ENCODE measurements around the gene SMG6.

The SMG6 gene

GRCh38 chr17:2056206-2057174 lies 247.1 kb downstream of the SMG6 start:
- no peak overlapping the region for H3K27ac ChIP-seq (ENCODE audit: extremely low read depth, low read depth, low read length)
- no peak overlapping the region for H3K4me3 ChIP-seq (ENCODE audit: low read depth, low read length)
- peaks cover 0 to 10% of the 10 kb centered on the region in 2 experiments; a peak in 1 of 3 replicates for H3K36me3 ChIP-seq (ENCODE audit: control insufficient read depth in 2 of 2, insufficient read depth in 1 of 2, low read length in 2 of 2)
- H3K4me1 ChIP-seq (ENCODE audit: control insufficient read depth, insufficient read depth, low read length): peaks cover 5% of the 10 kb centered on the region; the same call in 1 of the 2 replicates
- POLR2A ChIA-PET: no interaction called here
- TF ChIP-seq ZNF114 (tag by site-specific recombination; IDR thresholded peaks at IDR 0.05): no peak
- TF ChIP-seq ZNF600 (tag by site-specific recombination; IDR thresholded peaks at IDR 0.05): peak; percentile 79
- no peaks in the 10 kb centered on the region for H3K9me3 ChIP-seq (ENCODE audit: control insufficient read depth, insufficient read depth, low read depth, low read length)
- CTCF ChIA-PET: interaction anchor here (1.0 to 4.5 kb wide), 7 partner anchors 8 to 188 kb away, joined by 3 to 143 read pairs (median 15); no protein-coding TSS in a partner anchor

DNA sequence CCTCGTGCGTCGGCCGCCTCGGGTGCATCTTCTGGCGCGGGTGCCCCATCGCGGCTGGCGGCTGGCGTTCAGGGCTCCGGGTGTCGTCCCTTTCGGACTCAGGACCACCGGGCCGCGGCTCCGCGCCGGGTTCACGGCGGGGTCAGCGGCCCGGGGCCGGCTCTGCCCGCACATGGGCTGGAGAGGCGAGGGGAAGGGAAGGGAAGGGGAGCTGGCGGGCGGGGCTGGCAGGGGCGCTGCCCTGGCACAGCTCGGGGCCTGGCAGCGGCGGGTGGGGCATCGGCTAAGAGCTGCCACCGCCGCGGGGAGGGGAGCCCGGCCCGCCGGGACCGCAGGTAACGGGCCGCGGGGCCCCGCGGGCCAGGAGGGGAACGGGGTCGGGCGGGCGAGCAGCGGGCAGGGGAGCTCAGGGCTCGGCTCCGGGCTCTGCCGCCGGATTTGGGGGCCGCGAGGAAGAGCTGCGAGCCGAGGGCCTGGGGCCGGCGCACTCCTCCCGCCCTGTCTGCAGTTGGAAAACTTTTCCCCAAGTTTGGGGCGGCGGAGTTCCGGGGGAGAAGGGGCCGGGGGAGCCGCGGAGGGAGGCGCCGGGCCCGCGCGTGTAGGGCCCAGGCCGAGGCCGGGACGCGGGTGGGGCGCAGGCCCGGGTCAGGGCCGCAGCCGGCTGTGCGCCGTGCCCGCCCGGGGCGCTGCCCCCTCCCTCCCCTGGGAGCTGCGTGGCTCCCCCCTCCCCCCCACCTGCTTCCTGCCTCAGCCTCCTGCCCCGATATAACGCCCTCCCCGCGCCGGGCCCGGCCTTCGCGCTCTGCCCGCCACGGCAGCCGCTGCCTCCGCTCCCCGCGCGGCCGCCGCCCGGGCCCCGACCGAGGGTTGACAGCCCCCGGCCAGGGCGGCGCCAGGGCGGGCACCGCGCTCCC lies 248.0 kb downstream of the SMG6 start:
- CTCF ChIA-PET: interaction anchor here (0.6 to 4.5 kb wide), 34 partner anchors 9 to 360 kb away, joined by 3 to 143 read pairs (median 5); no protein-coding TSS in a partner anchor
- Histone ChIP-seq H3K4me1 (ENCODE audit: control insufficient read depth, insufficient read depth, low read length) (peaks cover 5% of the 10 kb centered on the region; the same call in 1 of the 2 replicates), H3K9me3 (ENCODE audit: control insufficient read depth, insufficient read depth, low read depth, low read length) (no peaks in the 10 kb centered on the region), H3K36me3 (ENCODE audit: control insufficient read depth in 2 of 2, insufficient read depth in 1 of 2, low read length in 2 of 2) (peaks cover 0 to under 1% of the 10 kb centered on the region in 2 experiments; a peak in 1 of 3 replicates), H3K27ac (ENCODE audit: extremely low read depth, low read depth, low read length) (no peak overlapping the region; the same call in 1 of the 2 replicates), H3K4me3 (ENCODE audit: low read depth, low read length) (peak overlapping the region; percentile 42)
- TF ChIP-seq SP7 (tag by site-specific recombination; IDR thresholded peaks at IDR 0.05) (no peak), ZBTB20 (tag by site-specific recombination; IDR thresholded peaks at IDR 0.05) (0 out of 2 replicates have a peak, but pooled peaks have one; percentile 14), AEBP2 (tag by site-specific recombination; IDR thresholded peaks at IDR 0.05; ENCODE audit: borderline replicate concordance) (no peak), ZNF350 (tag by site-specific recombination; IDR thresholded peaks at IDR 0.05) (no peak), ZBTB21 (tag by site-specific recombination; IDR thresholded peaks at IDR 0.05) (no peak), HIC1 (tag by site-specific recombination; IDR thresholded peaks at IDR 0.05) (peak; percentile 56; the same call in 1 of the 2 replicates), MYNN (tag by site-specific recombination; IDR thresholded peaks at IDR 0.05; ENCODE audit: borderline replicate concordance) (no peak), ZNF501 (tag by site-specific recombination; IDR thresholded peaks at IDR 0.05) (no peak), ZNF645 (tag by site-specific recombination; IDR thresholded peaks at IDR 0.05) (no peak), ZNF600 (tag by site-specific recombination; IDR thresholded peaks at IDR 0.05) (no peak), GLI4 (tag by site-specific recombination; IDR thresholded peaks at IDR 0.05) (no peak), ZBTB8A (tag by site-specific recombination; IDR thresholded peaks at IDR 0.05) (no peak)
- POLR2A ChIA-PET: interaction anchor here (1.2 kb wide), 1 partner anchor 189 kb away, joined by 11 read pairs; no protein-coding TSS in a partner anchor
